ENCODE data around the gene B3GALNT1. TPM values are rescaled to one million over a fixed set of nuclear protein-coding genes. Genes with fewer than 3 reads are reported as not detected.

Gene B3GALNT1
- total RNA-seq, 1 experiment from 2014 or later = 13.2 TPM

- Histone ChIP-seq H3K79me2 (ENCODE audit: insufficient read depth, low read length) (no peaks in the 10 kb centered on the region), H2AK5ac (ENCODE audit: insufficient read length, low read length) (no peak overlapping the region), H4K8ac (replicated peaks; ENCODE audit: insufficient read length, low read depth, low read length) (no peak overlapping the region), H3K18ac (ENCODE audit: insufficient read length, low read depth, low read length) (no peak overlapping the region), H4K5ac (ENCODE audit: insufficient read length, low read depth, low read length) (no peak overlapping the region), H3K27ac (ENCODE audit: insufficient read length, low read depth, low read length) (no peak overlapping the region), H3T11ph (ENCODE audit: low read length) (no peak overlapping the region), H3K4me1 (ENCODE audit: insufficient read depth, low read length) (no peaks in the 10 kb centered on the region), H4K91ac (ENCODE audit: insufficient read length, low read depth, low read length) (no peak overlapping the region), H3K4ac (ENCODE audit: low read depth, low read length) (no peak overlapping the region), H3K27me3 (ENCODE audit: insufficient read depth, low read length) (no peaks in the 10 kb centered on the region), H2BK12ac (ENCODE audit: insufficient read length, low read depth, low read length) (no peak overlapping the region), H3K9ac (ENCODE audit: extremely low read depth, insufficient read length, low read length) (no peak overlapping the region), H3K23me2 (ENCODE audit: insufficient read length, low read depth, low read length, poor library complexity, severe bottlenecking) (no peaks in the 10 kb centered on the region), H2BK15ac (ENCODE audit: low read depth, low read length) (no peak overlapping the region), H2BK120ac (ENCODE audit: low read depth, low read length, poor library complexity, severe bottlenecking) (no peak overlapping the region), H2BK20ac (ENCODE audit: low read depth, low read length, poor library complexity, severe bottlenecking) (no peak overlapping the region), H2BK5ac (ENCODE audit: insufficient read length, low read length) (no peak overlapping the region), H3K56ac (ENCODE audit: insufficient read length, low read depth, low read length) (no peak overlapping the region), H3K23ac (ENCODE audit: insufficient read length, low read depth, low read length) (no peak overlapping the region), H3K9me3 (ENCODE audit: control insufficient read depth, low read depth, low read length) (no peaks in the 10 kb centered on the region), H4K20me1 (ENCODE audit: control insufficient read depth, insufficient read depth, insufficient read length) (no peaks in the 10 kb centered on the region), H2AFZ (ENCODE audit: low read length) (no peak overlapping the region), H3K79me1 (ENCODE audit: insufficient read depth, low read depth, low read length, poor library complexity, severe bottlenecking) (no peaks in the 10 kb centered on the region), H3K14ac (ENCODE audit: insufficient read depth, low read length) (no peak overlapping the region), H3K4me2 (ENCODE audit: insufficient read depth, insufficient read length, low read length) (no peak overlapping the region)
- no peaks in the 10 kb centered on the region for H3K9me3 Mint-ChIP-seq
- no peak overlapping the region for H3K27ac Mint-ChIP-seq
- WGBS (ENCODE audit: extremely low coverage, insufficient read length, low lambda C conversion rate) = no CpG with 5 or more reads among the region's 3 CpGs
- no peak for DNase-seq
- no peaks in the 10 kb centered on the region for H3K36me3 Mint-ChIP-seq (ENCODE audit: insufficient read depth in 1 of 3, low read depth in 3 of 3)
- no peaks in the 10 kb centered on the region; the same call in 1 of the 2 replicates for H3K27me3 Mint-ChIP-seq (ENCODE audit: low read depth)
- TF ChIP-seq CTCF (conservative IDR thresholded peaks at IDR 0.05) = no peak
- no peak overlapping the region for H3K4me3 Mint-ChIP-seq
- peaks cover 11% of the 10 kb centered on the region in 2 experiments for H3K4me1 Mint-ChIP-seq
These were observed 48.3 kb upstream of the B3GALNT1 start for GRCh38 chr3:161153480-161153879.

Data from H9 (cell line).